GM12878 (cell line): Measurements from ENCODE around the gene GNG12. TPM values are rescaled to one million over a fixed set of nuclear protein-coding genes. Genes with fewer than 3 reads are reported as not detected.

Experiments
- ATAC-seq: fragments of 200-7000 bp; cut with Tn5 transposase; 3 replicates; pipeline ENCODE4 v1.9.1; 2020; ENCODE audit warnings: mild to moderate bottlenecking, moderate library complexity
- BruUV-seq: library from RNA; stranded (reverse); fragments of 400-500 nt; replicated peaks from 2 replicates; lab custom pipeline; 2021; lab: Mats Ljungman, UMichigan
- CTCF ChIA-PET: fragments of 300-600 bp; sonication (Branson Sonifier 250); formaldehyde crosslinking; extraction: SDS; loops from one replicate; lab custom pipeline; 2021; ENCODE audit warnings: inconsistent platforms; lab: Yijun Ruan, JAX
- POLR2A ChIA-PET: fragments of 350-600 bp; formaldehyde crosslinking; extraction: SDS; loops from one replicate; lab custom pipeline; 2021; ENCODE audit warnings: inconsistent platforms; lab: Charles Lee
- RAD21 ChIA-PET: fragments of 300-600 bp; sonication (Branson Sonifier 250); formaldehyde crosslinking; loops from one replicate; lab custom pipeline; 2023; ENCODE audit warnings: antibody characterized with exemption; ENCODE audit not compliant: unreplicated experiment; lab: Charles Lee
- SMC1A ChIA-PET: fragments of 300-600 bp; sonication (Branson Sonifier 250); formaldehyde crosslinking; loops from one replicate; lab custom pipeline; 2023; ENCODE audit not compliant: unreplicated experiment, uncharacterized antibody; lab: Charles Lee
- DNase-seq: peaks from one replicate; pipeline ENCODE4 v3.0.0-alpha.2; 2011; ENCODE audit warnings: low read depth, low spot score
- FAIRE-seq: peaks from 3 replicates; lab custom pipeline; 2011; peaks lifted over from hg19 to GRCh38; lab: Jason Lieb, UNC
- H2AFZ ChIP-seq: 2 replicates; pipeline ENCODE4 v1.6.0; 2011; ENCODE audit warnings: low read depth, low read length, control low read depth; ENCODE audit not compliant: control insufficient read depth
- H3K27ac ChIP-seq: 2 replicates; pipeline ENCODE4 v1.5.1; 2011; ENCODE audit warnings: control low read depth; ENCODE audit not compliant: control insufficient read depth, insufficient read depth
- H3K27me3 ChIP-seq, 2 experiments: replicated peaks in 1 of 2; 2 replicates each; pipeline versions ENCODE4 v1.6.0 to v1.6.1; 2011; ENCODE audit warnings: low read length in 1 of 2; ENCODE audit not compliant: control insufficient read depth in 2 of 2, insufficient read depth in 2 of 2
- H3K36me3 ChIP-seq, 2 experiments: 2 replicates each; pipeline ENCODE4 v1.5.1; 2011; ENCODE audit warnings: low read length in 1 of 2; ENCODE audit not compliant: control insufficient read depth in 2 of 2, insufficient read depth in 2 of 2
- H3K4me1 ChIP-seq: 2 replicates; pipeline ENCODE4 v1.6.1; 2011; ENCODE audit warnings: mild to moderate bottlenecking, low read length, moderate library complexity, mixed read lengths; ENCODE audit not compliant: control insufficient read depth, insufficient read depth
- H3K4me2 ChIP-seq: 2 replicates; pipeline ENCODE4 v1.6.0; 2011; ENCODE audit warnings: control low read depth; ENCODE audit not compliant: control insufficient read depth, insufficient read depth
- H3K4me3 ChIP-seq: fragments of 200-600 bp; sonication (generic); 2 replicates; pipeline ENCODE4 v1.5.1; 2016
- H3K79me2 ChIP-seq: 2 replicates; pipeline ENCODE4 v1.6.0; 2011; ENCODE audit warnings: low read length; ENCODE audit not compliant: control insufficient read depth, insufficient read depth
- H3K9ac ChIP-seq: 2 replicates; pipeline ENCODE4 v1.8.0; 2011; ENCODE audit warnings: low read length, control low read depth, mixed read lengths; ENCODE audit not compliant: control insufficient read depth, insufficient read depth
- H3K9me3 ChIP-seq: replicated peaks from 3 replicates; pipeline ENCODE4 v1.5.1; 2011; ENCODE audit warnings: mild to moderate bottlenecking, low read length; ENCODE audit not compliant: control insufficient read depth, insufficient read depth
- H4K20me1 ChIP-seq: 2 replicates; pipeline ENCODE4 v1.6.0; 2011; ENCODE audit not compliant: control insufficient read depth, insufficient read depth
- ATF7 ChIP-seq: fragments of 450-650 bp; IDR thresholded peaks from 2 replicates; pipeline ENCODE4 v1.6.1; 2016; ENCODE audit warnings: low read depth, mild to moderate bottlenecking
- NBN ChIP-seq: fragments of 450-650 bp; IDR thresholded peaks from 2 replicates; pipeline ENCODE4 v1.6.1; 2016
- RB1 ChIP-seq: fragments of 450-650 bp; formaldehyde crosslinking; IDR thresholded peaks from 2 replicates; pipeline ENCODE4 v1.6.1; 2017; ENCODE audit warnings: mild to moderate bottlenecking, borderline replicate concordance
- RCOR1 ChIP-seq: conservative IDR thresholded peaks from 2 replicates; pipeline ENCODE4 v1.6.1; 2012; ENCODE audit warnings: low read depth, low read length, improper control_type of control experiment
- SMAD1 ChIP-seq: fragments of 450-650 bp; IDR thresholded peaks from 2 replicates; pipeline ENCODE4 v1.6.1; 2018; ENCODE audit warnings: mild to moderate bottlenecking, low read depth; ENCODE audit not compliant: partially characterized antibody
- SMAD5 ChIP-seq: IDR thresholded peaks from 2 replicates; pipeline ENCODE4 v1.6.1; 2016; ENCODE audit warnings: antibody characterized with exemption, low read depth
- SP1 ChIP-seq: IDR thresholded peaks from one replicate; pipeline ENCODE4 v1.6.1; 2011; ENCODE audit warnings: low read depth, low read length
- ZNF384 ChIP-seq: IDR thresholded peaks from 2 replicates; pipeline ENCODE4 v1.6.1; 2012; ENCODE audit warnings: low read depth, mild to moderate bottlenecking, low read length, improper control_type of control experiment, borderline replicate concordance
- ZZZ3 ChIP-seq: IDR thresholded peaks from 2 replicates; pipeline ENCODE4 v1.6.1; 2011; ENCODE audit warnings: low read depth; ENCODE audit not compliant: control insufficient read depth, insufficient read length
- WGBS: methylation state at CpG from one replicate; pipeline ENCODE4 v1.1.6; 2016; ENCODE audit warnings: low lambda C conversion rate; ENCODE audit not compliant: insufficient replicate concordance, insufficient coverage; ENCODE audit errors: missing lambda C conversion rate; 5-methylcytosine and 5-hydroxymethylcytosine counted together
- in situ Hi-C: fragments of 300-500 bp; cut with MboI; formaldehyde crosslinking; loops from 9 replicates; pipeline ENCODE4 v1.14.3; 2018; ENCODE audit warnings: mixed read lengths
- intact Hi-C: fragments of 100-400 bp; cut with micrococcal nuclease; formaldehyde crosslinking; loops from one replicate; pipeline ENCODE4 v1.14.2; 2022; ENCODE audit not compliant: unreplicated experiment
- polyA plus RNA-seq, 11 experiments: library from polyadenylated mRNA; depleted of rRNA in 4 of 11; unstranded in 6 of 11; stranded (reverse) in 5 of 11; fragments of >200 nt; fragmentation: Nextera tagmentation in 4 of 11; fragmentation: Illumina TruSeq in 1 of 11; extraction: Ambion mirVana in 4 of 11; extraction: Trizol in 1 of 11; gene quantifications; 1 replicate in 1 of 11; 2 replicates in 10 of 11; pipeline versions ENCODE4 v1.2.1 to v1.2.3, GENCODE V29; 2011 to 2016; ENCODE audit warnings: inconsistent platforms in 2 of 11, missing spikeins in 2 of 11, low read depth in 1 of 11
- total RNA-seq, 4 experiments: library from RNA; depleted of rRNA in 3 of 4; stranded (reverse); fragments of >200 nt in 3 of 4; fragmentation: Illumina TruSeq in 1 of 4; extraction: Trizol in 1 of 4; gene quantifications; 2 replicates each; pipeline versions ENCODE4 v1.2.1 to v1.2.3, GENCODE V29; 2013 to 2021
- TF ChIP-seq, protein P1 (sequence below): IDR thresholded peaks from 2 replicates; pipeline ENCODE4 v1.6.1; 2012; ENCODE audit warnings: low read length, inconsistent platforms
- TF ChIP-seq, protein P2 (sequence below): fragments of 450-650 bp; IDR thresholded peaks from 2 replicates; pipeline ENCODE4 v1.6.1; 2017; ENCODE audit warnings: mild to moderate bottlenecking, moderate library complexity
- TF ChIP-seq, protein P3 (sequence below): IDR thresholded peaks from 2 replicates; pipeline ENCODE4 v1.6.1; 2012; ENCODE audit warnings: low read depth, low read length, improper control_type of control experiment

Gene GNG12
- total and polyA plus RNA-seq, 10 of the 15 experiments (the other 5 are each of a cell fraction or from before 2014, with no cell fraction given) = 0.22 to 32.8 (median 0.35) TPM

DNA sequence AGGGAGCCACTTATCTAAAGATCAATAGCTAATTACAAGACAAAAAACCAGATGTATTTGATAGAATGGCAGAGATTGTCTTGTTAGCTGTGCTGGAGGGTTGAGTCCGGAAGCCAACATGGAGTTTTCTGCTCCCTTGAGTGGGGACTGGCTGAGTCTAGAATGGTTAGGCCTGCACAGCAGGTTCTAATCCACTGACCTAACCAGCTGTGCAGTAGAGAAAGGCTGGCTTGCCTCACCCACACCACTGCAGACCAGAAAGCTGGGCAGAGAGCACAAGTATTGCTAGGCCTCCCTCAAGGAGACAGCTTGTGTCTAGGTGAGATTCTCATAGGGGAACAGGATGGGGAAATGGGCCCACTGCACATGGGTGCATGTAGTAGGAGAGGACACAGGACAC lies 11.7 kb upstream of the GNG12 start:
- intact Hi-C loops (no loop called here), in situ Hi-C loops (no loop called here)
- H3K27ac ChIP-seq = no peak overlapping the region
- TF ChIP-seq NBN = no peak
- no peak overlapping the region for H3K4me3 ChIP-seq
- ATAC-seq (no peak), FAIRE-seq (no peak), DNase-seq (no peak)
- H4K20me1 ChIP-seq = no peaks in the 10 kb centered on the region
- H3K9me3 ChIP-seq = no peaks in the 10 kb centered on the region
- SMC1A ChIA-PET = interaction anchor here (0.7 to 47.8 kb wide), 8 partner anchors 8 to 271 kb away, joined by 3 to 1058 read pairs (median 4); no protein-coding TSS in a partner anchor
- H3K4me1 ChIP-seq = no peaks in the 10 kb centered on the region
- RAD21 ChIA-PET = interaction anchor here (0.9 to 11.6 kb wide), 5 partner anchors 9 to 78 kb away, joined by 3 to 175 read pairs (median 3); no protein-coding TSS in a partner anchor
- H3K79me2 ChIP-seq = no peaks in the 10 kb centered on the region
- H3K4me2 ChIP-seq = no peak overlapping the region
- H2AFZ ChIP-seq = no peak overlapping the region
- no TSS peak for BruUV-seq
- POLR2A ChIA-PET = interaction anchor here (0.5 to 1.5 kb wide), 3 partner anchors 9 to 502 kb away, joined by 4 to 6 read pairs (median 6); no protein-coding TSS in a partner anchor
- H3K27me3 ChIP-seq = no peaks in the 10 kb centered on the region
- H3K9ac ChIP-seq = no peak overlapping the region
- 44% methylated on average over 1 of the region's 1 CpG for WGBS
- CTCF ChIA-PET = interaction anchor here (0.6 to 16.2 kb wide), 7 partner anchors 9 to 312 kb away, joined by 3 to 315 read pairs (median 3); no protein-coding TSS in a partner anchor
- H3K36me3 ChIP-seq = no peaks in the 10 kb centered on the region

DNA sequence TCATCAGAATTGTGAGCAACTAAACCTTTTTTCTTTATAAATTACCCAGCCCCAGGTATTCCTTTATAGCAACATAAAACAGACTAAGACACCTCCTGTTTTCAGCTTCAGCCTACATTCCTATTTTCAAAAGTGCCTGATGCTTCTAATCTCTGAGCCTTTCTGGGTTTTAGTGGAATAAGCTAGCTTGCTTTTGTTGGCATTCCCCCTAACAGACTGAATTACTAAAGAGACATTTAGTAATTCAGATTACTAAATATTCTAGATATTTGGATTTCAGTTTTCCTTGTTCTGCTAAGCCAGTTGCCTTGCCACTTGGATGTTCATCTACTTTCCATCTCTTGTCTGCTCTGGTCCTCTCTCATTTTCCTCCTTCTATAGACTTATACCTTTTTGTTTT lies 10.5 kb upstream of the GNG12 start:
- Histone ChIP-seq H3K4me3 (no peak overlapping the region), H2AFZ (no peak overlapping the region), H3K9me3 (no peaks in the 10 kb centered on the region), H3K4me1 (no peaks in the 10 kb centered on the region), H4K20me1 (no peaks in the 10 kb centered on the region), H3K36me3 (no peaks in the 10 kb centered on the region), H3K4me2 (no peak overlapping the region), H3K9ac (no peak overlapping the region), H3K79me2 (no peaks in the 10 kb centered on the region), H3K27me3 (no peaks in the 10 kb centered on the region), H3K27ac (no peak overlapping the region)
- no peak for ATAC-seq
- DNase-seq = no peak
- no peak for FAIRE-seq
- intact Hi-C loops = no loop called here
- ChIA-PET CTCF (interaction anchor here (0.7 to 16.2 kb wide), 3 partner anchors 9 to 76 kb away, joined by 3 to 315 read pairs (median 3); no protein-coding TSS in a partner anchor), SMC1A (interaction anchor here (1.0 to 47.8 kb wide), 2 partner anchors 9 to 70 kb away, joined by 6 to 1058 read pairs; no protein-coding TSS in a partner anchor), POLR2A (no interaction called here), RAD21 (interaction anchor here (1.5 to 11.6 kb wide), 2 partner anchors 10 to 76 kb away, joined by 3 to 175 read pairs; no protein-coding TSS in a partner anchor)
- BruUV-seq = no TSS peak
- in situ Hi-C loops = no loop called here
- TF ChIP-seq ATF7 (no peak), ZZZ3 (no peak), RCOR1 (no peak), ZNF384 (no peak), SMAD1 (no peak), SP1 (no peak), SMAD5 (no peak), RB1 (no peak)
- TF ChIP-seq, protein P1, sequence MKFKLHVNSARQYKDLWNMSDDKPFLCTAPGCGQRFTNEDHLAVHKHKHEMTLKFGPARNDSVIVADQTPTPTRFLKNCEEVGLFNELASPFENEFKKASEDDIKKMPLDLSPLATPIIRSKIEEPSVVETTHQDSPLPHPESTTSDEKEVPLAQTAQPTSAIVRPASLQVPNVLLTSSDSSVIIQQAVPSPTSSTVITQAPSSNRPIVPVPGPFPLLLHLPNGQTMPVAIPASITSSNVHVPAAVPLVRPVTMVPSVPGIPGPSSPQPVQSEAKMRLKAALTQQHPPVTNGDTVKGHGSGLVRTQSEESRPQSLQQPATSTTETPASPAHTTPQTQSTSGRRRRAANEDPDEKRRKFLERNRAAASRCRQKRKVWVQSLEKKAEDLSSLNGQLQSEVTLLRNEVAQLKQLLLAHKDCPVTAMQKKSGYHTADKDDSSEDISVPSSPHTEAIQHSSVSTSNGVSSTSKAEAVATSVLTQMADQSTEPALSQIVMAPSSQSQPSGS = no peak
- TF ChIP-seq, protein P2, sequence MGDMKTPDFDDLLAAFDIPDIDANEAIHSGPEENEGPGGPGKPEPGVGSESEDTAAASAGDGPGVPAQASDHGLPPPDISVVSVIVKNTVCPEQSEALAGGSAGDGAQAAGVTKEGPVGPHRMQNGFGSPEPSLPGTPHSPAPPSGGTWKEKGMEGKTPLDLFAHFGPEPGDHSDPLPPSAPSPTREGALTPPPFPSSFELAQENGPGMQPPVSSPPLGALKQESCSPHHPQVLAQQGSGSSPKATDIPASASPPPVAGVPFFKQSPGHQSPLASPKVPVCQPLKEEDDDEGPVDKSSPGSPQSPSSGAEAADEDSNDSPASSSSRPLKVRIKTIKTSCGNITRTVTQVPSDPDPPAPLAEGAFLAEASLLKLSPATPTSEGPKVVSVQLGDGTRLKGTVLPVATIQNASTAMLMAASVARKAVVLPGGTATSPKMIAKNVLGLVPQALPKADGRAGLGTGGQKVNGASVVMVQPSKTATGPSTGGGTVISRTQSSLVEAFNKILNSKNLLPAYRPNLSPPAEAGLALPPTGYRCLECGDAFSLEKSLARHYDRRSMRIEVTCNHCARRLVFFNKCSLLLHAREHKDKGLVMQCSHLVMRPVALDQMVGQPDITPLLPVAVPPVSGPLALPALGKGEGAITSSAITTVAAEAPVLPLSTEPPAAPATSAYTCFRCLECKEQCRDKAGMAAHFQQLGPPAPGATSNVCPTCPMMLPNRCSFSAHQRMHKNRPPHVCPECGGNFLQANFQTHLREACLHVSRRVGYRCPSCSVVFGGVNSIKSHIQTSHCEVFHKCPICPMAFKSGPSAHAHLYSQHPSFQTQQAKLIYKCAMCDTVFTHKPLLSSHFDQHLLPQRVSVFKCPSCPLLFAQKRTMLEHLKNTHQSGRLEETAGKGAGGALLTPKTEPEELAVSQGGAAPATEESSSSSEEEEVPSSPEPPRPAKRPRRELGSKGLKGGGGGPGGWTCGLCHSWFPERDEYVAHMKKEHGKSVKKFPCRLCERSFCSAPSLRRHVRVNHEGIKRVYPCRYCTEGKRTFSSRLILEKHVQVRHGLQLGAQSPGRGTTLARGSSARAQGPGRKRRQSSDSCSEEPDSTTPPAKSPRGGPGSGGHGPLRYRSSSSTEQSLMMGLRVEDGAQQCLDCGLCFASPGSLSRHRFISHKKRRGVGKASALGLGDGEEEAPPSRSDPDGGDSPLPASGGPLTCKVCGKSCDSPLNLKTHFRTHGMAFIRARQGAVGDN = no peak
- TF ChIP-seq, protein P3, sequence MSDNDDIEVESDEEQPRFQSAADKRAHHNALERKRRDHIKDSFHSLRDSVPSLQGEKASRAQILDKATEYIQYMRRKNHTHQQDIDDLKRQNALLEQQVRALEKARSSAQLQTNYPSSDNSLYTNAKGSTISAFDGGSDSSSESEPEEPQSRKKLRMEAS = no peak
